GM21529 (cell line): ENCODE results near the gene TIGD2.

ENCODE experiments used
- ATAC-seq: cut with Tn5 transposase; IDR thresholded peaks from one replicate; pipeline ENCODE4 v1.9.1; 2021; ENCODE audit not compliant: unreplicated experiment

TIGD2 gene

DNA sequence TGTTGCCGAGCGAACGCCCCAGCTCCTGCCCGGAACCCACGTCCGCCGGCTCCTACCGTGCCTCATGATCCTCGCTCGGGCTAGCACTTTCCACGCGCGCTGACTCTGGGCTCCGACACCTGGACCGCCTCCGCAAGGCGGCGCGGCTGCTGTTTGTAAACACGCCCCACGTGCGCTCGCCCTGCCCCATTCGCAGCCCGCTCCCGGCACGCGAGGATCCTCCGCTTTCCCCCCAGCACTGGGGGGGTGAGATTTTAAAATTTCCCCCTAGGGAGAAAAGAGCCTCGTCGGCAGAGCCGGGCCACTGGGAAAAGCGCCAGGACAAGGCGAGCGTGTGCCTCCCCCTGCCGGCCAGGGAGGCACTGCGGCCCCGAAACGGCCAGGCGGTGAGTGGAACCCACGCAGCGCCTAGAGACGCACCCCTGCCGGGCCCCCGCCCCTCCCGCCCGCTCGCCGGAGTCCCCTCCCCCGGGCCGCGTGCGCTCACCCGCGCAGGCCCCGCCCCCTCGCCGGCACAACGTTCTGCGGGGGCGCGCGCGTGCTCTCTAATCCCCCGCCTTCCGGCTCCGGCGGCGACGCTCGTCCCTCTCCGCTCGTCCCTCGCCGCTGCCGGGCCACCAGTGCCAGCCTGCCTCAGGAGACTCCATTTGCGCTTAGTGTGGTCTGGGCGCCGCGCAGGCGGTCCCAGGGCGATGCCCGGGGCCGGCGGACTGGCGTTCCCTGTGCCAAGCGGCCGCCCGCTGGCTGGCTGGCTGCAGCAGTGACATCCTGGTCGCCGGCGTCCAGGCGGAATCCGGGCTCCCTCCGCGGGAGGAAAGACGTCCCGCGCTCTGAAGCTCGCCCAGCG lies at the start of gene TIGD2:
Gene TIGD2, plus strand, starts transcription at position 548 of the 847 bp plus-strand sequence. CDS start 1,442 bp downstream, outside the sequence.
- peak; percentile 88 for ATAC-seq

GRCh38 chr4:89064848-89065247 lies 46.5 kb upstream of the TIGD2 start:
- no peak for ATAC-seq

DNA sequence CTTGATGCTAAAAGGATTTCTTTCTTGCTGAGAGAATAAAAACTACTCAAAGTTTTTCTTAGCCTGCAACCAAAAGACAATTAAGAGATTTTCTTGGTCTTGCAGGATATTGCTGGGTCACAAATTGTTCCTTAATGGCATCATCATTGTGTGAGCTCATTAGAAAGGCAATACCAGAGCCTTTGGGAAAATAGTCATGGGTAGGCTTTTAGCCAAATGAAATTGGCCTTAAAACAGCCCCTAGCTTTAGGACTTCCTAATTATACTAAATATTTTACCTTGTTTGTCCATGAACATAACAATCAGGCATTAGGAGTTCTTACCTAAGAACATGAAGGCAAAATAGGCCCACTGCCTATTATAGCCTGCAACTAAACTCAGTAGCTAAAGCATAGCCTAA lies 43.9 kb upstream of the TIGD2 start:
- no peak for ATAC-seq

DNA sequence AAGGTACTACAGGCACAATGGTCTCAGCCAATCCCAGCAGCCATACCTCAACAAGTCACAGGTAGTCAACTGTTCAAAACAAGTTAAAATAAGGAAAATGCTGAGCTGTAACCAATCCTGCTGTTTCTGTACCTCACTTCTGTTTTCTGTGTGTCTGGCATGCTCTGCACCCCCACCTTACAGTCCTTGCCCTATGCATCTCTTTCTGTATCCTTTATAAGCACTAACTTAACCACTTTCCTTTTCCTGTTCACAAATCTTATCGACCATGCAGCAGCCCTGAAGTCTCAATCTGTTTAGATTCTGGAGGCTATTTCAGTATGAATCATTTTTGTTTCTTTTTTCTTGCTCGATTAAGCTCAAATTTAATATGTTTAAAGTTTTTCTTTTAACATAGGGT lies 41.9 kb upstream of the TIGD2 start:
- ATAC-seq: peak; percentile 85

GRCh38 chr4:89070041-89070440 lies 41.3 kb upstream of the TIGD2 start:
- ATAC-seq: no peak

GRCh38 chr4:89071311-89071710 lies 40.0 kb upstream of the TIGD2 start:
- no peak for ATAC-seq

GRCh38 chr4:89072921-89073320 lies 38.4 kb upstream of the TIGD2 start:
- no peak for ATAC-seq

DNA sequence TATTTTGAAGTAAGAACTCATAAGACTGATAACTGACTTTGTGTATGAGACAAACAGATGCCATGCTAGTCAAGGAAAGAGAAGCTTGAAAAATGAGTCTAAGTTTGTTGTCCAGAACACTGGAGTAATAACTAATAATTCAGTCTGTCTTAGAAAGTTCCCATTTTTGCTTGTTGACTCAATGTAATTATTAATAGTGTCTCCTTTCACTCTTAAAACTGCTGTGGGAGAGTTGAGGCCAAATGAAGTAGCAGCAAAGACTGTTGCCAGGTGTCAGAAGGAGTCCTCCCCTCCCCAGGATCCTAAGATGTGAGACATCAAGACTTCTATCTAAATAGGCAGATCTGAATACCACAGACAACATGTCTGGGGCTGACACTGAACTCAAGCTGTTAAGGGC lies 33.6 kb upstream of the TIGD2 start:
- ATAC-seq: no peak

- ATAC-seq: no peak
Observed at GRCh38 chr4:89078300-89078699, 33.0 kb upstream of the TIGD2 start.

GRCh38 chr4:89099034-89099433 lies 12.3 kb upstream of the TIGD2 start:
- no peak for ATAC-seq

GRCh38 chr4:89099471-89099870 lies 11.9 kb upstream of the TIGD2 start:
- ATAC-seq: no peak

- ATAC-seq: peak; percentile 13
Observed at GRCh38 chr4:89100853-89101252, 10.5 kb upstream of the TIGD2 start.

DNA sequence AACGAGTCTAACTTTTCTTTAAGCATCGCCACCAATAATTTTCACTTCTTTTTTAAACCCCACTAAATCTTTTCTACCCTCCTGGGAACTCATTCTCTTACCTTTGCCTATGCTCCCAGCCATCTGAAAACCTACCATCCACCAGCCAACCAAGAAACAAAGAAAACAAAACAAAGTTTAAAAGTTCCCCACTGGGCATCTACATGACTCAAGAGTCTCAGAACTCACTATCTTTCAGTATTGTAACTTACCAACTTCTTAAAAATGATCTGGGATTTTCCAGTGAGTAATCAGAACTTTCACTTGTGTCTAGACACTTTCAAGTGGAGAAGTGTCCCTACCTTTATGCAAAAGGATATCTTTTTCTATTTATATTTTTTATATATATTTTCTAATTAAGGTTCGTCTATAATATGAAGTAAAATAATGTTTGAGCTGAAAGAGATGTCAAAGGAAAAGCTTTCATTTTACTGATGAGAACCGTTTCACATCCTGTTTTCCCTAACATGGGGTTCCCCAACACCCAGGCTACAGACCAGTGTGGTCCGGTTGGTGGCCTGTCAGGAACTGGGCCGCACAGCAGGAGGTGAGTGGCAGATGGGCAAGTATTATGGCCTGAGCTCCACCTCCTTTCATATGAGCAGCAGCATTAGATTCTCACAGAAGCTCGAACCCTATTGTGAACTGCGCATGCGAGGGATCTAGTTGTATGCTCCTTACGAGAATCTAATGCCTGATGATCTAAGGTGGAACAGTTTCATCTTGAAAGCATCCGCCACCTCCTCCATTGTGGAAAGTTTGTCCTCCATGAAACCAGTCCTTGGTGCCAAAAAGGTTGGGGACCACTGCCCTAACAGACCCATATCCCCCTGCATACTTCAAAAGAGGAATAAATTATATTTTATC lies 9.8 kb upstream of the TIGD2 start:
- peak; percentile 92 for ATAC-seq

GRCh38 chr4:89105726-89106125 lies 5.6 kb upstream of the TIGD2 start:
- ATAC-seq: no peak

DNA sequence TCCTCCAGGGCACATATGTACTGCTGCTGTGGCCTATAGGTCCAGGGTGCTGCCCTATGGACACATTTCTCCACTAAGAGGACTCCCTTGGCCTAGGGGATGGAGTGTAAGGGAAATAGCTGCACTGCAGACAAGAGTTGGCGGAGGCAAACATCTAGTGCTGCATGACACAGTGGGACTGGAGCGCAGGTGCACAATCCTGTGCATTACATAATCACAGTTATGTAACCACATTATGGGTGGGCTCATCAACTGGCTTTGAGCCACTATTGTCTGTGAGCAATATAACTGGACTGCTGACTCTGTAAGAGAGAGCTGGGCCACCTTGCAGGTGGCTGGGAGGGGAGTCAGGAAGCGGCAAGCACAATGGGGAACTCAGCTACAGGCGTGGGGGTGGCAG lies 3.2 kb upstream of the TIGD2 start:
- no peak for ATAC-seq

DNA sequence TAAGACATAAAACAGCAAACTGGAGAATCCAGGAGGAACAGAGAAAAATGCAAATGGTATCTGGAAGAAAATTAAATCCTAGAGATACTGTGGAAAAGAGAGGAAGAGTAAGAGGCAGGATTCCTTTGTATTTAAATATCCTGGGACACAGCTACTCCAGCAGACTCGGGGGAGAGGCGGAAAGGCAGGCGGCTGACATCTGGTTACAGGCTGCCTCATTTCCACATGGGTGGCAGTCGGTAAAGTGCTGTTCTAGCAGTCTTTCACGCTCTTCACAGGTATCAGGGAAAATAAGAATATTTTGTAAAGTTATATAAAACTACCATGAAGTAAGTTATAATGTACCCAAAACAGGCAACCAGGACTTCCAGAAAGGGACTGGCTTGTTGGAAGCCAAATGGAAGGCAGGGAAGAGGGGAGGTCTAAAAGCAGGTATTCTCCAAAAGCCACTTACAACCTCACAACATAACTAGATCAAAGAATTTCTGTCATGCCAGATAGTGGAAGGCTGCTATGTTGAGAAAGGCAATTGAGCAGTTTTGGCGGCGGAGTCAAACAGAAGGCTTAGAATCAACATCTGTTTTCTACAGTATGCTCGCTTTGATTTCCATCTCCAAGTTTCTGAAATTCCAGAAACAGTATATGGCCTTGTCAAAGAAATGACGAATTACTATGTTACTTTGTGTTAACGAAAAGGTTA lies 1.3 kb upstream of the TIGD2 start:
- no peak for ATAC-seq

DNA sequence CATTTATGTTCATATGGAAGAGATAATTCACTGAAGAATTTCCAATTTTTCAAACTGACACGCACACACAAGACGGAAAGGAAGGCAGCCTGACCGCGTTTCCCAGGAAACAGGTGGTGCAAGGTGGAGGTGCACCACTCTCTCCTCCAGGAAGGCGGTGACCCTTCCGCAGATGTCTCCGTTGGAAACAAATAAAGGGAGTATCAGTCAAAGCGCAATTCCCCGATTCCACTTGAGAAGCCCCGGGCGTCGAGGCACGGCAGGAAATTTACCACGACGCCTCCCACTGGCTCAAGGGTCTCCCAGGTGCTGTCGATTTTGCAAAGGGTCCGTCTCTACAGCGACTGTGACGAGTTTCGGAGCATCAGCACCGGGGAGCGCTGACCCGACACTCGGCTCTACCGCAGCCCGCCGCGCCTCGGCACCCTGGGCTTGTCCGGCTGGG lies 770 bp upstream of the TIGD2 start:
- no peak for ATAC-seq

GRCh38 chr4:89111833-89112563 lies 665 bp downstream of the TIGD2 start:
- no peak for ATAC-seq

DNA sequence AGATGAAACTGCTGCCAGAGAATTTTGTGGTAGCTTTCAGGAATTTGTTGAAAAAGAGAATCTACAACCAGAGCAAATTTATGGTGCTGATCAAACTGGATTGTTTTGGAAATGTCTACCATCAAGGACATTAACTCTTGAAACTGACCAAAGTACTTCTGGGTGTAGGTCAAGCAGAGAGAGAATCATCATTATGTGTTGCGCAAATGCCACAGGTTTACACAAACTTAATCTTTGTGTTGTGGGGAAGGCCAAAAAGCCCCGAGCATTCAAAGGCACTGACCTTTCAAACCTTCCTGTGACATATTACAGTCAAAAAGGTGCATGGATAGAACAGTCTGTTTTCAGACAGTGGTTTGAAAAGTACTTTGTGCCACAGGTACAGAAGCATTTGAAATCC lies 2.1 kb downstream of the TIGD2 start:
- no peak for ATAC-seq

DNA sequence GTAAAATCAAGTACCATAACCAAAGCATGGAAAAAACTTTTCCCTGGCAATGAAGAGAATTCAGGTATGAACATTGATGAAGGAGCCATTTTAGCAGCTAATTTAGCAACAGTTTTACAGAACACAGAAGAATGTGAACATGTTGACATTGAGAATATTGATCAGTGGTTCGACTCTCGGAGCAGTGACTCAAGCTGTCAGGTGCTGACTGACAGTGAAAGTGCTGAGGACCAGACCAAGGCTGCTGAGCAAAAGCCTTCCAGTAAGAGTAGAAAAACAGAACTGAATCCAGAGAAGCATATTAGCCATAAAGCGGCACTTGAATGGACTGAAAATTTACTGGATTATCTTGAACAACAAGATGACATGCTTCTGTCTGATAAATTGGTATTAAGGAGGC lies 2.8 kb downstream of the TIGD2 start:
- no peak for ATAC-seq

DNA sequence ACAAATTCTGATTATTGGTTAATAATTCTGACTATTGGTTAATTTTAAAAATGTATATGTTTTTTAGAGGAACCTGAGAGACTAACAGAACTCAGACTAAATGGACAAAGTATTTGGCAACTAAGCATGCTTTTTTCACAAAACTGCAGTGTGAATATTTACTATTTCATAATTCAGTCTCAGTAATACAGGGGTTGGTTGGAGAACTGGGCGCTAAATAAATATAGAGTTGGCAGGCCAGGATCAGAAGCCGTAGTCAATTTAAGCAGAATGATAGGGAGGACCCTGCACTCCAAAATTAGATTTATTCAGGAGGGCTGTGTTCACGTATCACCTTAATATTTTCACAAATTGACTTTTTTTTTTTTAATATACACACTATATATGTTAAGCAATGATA lies 5.8 kb downstream of the TIGD2 start:
- no peak for ATAC-seq
